ENCODE results near the gene TAOK3. TPM values are rescaled to one million over a fixed set of nuclear protein-coding genes. Genes with fewer than 3 reads are reported as not detected.

The TAOK3 gene
- total RNA-seq, 4 donors from 2014 or later: 34.6 to 44.9 (median 39.6) TPM

GRCh38 chr12:118127867-118128266 lies 244.8 kb downstream of the TAOK3 start:
- WGBS: 95% methylated on average over 5 of the region's 5 CpGs
- intact Hi-C loops (cut with DNase I): no loop called here

GRCh38 chr12:118126119-118126757 lies 246.5 kb downstream of the TAOK3 start:
- WGBS: 81% methylated on average over 13 of the region's 13 CpGs
- no peak overlapping the region for H3K27ac ChIP-seq (replicated peaks in 1 of 4)
- H3K9me3 ChIP-seq: no peaks in the 10 kb centered on the region
- intact Hi-C loops (cut with DNase I): no loop called here
- peaks cover 0 to 10% (median 2%) of the 10 kb centered on the region in 4 donors for H3K36me3 ChIP-seq
- peaks cover under 1 to 3% (median 1%) of the 10 kb centered on the region in 4 donors for H3K4me1 ChIP-seq
- no peak overlapping the region for H3K4me3 ChIP-seq
- no peak for DNase-seq (ENCODE audit: extremely low spot score)
- no peaks in the 10 kb centered on the region for H3K27me3 ChIP-seq
- no peak for TF ChIP-seq CTCF (IDR thresholded peaks at IDR 0.05)
- no peak for TF ChIP-seq POLR2A (IDR thresholded peaks at IDR 0.05; ENCODE audit: low read depth)
- TF ChIP-seq EP300 (IDR thresholded peaks at IDR 0.05): no peak
- no peak for TF ChIP-seq POLR2AphosphoS5 (IDR thresholded peaks at IDR 0.05)

More at GRCh38 chr12:118127867-118128266, 244.8 kb downstream of the TAOK3 start:
- Histone ChIP-seq H3K27ac (replicated peaks in 1 of 4) (no peak overlapping the region), H3K9me3 (no peaks in the 10 kb centered on the region), H3K27me3 (no peaks in the 10 kb centered on the region), H3K4me1 (peaks cover 0 to 9% (median 3%) of the 10 kb centered on the region in 4 donors), H3K36me3 (peaks cover 0 to 10% (median 2%) of the 10 kb centered on the region in 4 donors), H3K4me3 (no peak overlapping the region)
- no peak for DNase-seq (ENCODE audit: extremely low spot score)
- TF ChIP-seq CTCF (IDR thresholded peaks at IDR 0.05) (no peak), POLR2AphosphoS5 (IDR thresholded peaks at IDR 0.05) (no peak), POLR2A (IDR thresholded peaks at IDR 0.05; ENCODE audit: low read depth) (no peak), EP300 (IDR thresholded peaks at IDR 0.05) (no peak)

- Histone ChIP-seq H3K27me3 (no peaks in the 10 kb centered on the region), H3K9me3 (no peaks in the 10 kb centered on the region), H3K4me3 (no peak overlapping the region), H3K36me3 (peaks cover 0 to 10% (median 2%) of the 10 kb centered on the region in 4 donors), H3K4me1 (peaks cover 4 to 8% (median 6%) of the 10 kb centered on the region in 4 donors), H3K27ac (replicated peaks in 1 of 4) (no peak overlapping the region)
- 97% methylated on average over 4 of the region's 4 CpGs for WGBS
- intact Hi-C loops (cut with DNase I): no loop called here
- TF ChIP-seq POLR2AphosphoS5 (IDR thresholded peaks at IDR 0.05): no peak
- no peak for DNase-seq (ENCODE audit: extremely low spot score)
Observed at GRCh38 chr12:118125743-118126118, 247.0 kb downstream of the TAOK3 start.

- peaks cover 0 to 10% (median 2%) of the 10 kb centered on the region in 4 donors for H3K36me3 ChIP-seq
- H3K27me3 ChIP-seq: no peaks in the 10 kb centered on the region
- no peak for DNase-seq (ENCODE audit: extremely low spot score)
- H3K9me3 ChIP-seq: no peaks in the 10 kb centered on the region
- peaks cover 4 to 11% (median 7%) of the 10 kb centered on the region in 4 donors for H3K4me1 ChIP-seq
- H3K4me3 ChIP-seq: no peak overlapping the region
- WGBS: 92% methylated on average over 5 of the region's 5 CpGs
- H3K27ac ChIP-seq (replicated peaks in 1 of 4): no peak overlapping the region
- TF ChIP-seq POLR2A (IDR thresholded peaks at IDR 0.05; ENCODE audit: low read depth) (no peak), CTCF (IDR thresholded peaks at IDR 0.05) (no peak), EP300 (IDR thresholded peaks at IDR 0.05) (no peak), POLR2AphosphoS5 (IDR thresholded peaks at IDR 0.05) (no peak)
- intact Hi-C loops (cut with DNase I): loop anchor here (5.0 kb wide), 1 partner anchor 253 kb away; the partner anchor contains the start of gene SUDS3
Observed at GRCh38 chr12:118124333-118124874, 248.3 kb downstream of the TAOK3 start.

GRCh38 chr12:118122264-118122663 lies 250.4 kb downstream of the TAOK3 start:
- no peak overlapping the region for H3K4me3 ChIP-seq
- peaks cover 0 to 13% (median 2%) of the 10 kb centered on the region in 4 donors for H3K36me3 ChIP-seq
- no peak for DNase-seq (ENCODE audit: extremely low spot score)
- TF ChIP-seq POLR2A (IDR thresholded peaks at IDR 0.05; ENCODE audit: low read depth) (no peak), CTCF (IDR thresholded peaks at IDR 0.05) (no peak), EP300 (IDR thresholded peaks at IDR 0.05) (no peak), POLR2AphosphoS5 (IDR thresholded peaks at IDR 0.05) (no peak)
- intact Hi-C loops (cut with DNase I): loop anchor here (5.0 kb wide), 1 partner anchor 255 kb away; the partner anchor contains the start of gene SUDS3
- H3K27me3 ChIP-seq: no peaks in the 10 kb centered on the region
- WGBS: 93% methylated on average over 6 of the region's 6 CpGs
- no peak overlapping the region for H3K27ac ChIP-seq (replicated peaks in 1 of 4)
- H3K9me3 ChIP-seq: no peaks in the 10 kb centered on the region
- H3K4me1 ChIP-seq: peaks cover 4 to 11% (median 7%) of the 10 kb centered on the region in 4 donors

Data from esophagus muscularis mucosa (tissue), 4 donors.